Heart left ventricle (tissue), 13 donors: Measurements from ENCODE around the gene KDM2A.

Source experiments
- CTCF ChIP-seq, 12 donors: fragments of 200-600 bp; sonication (generic) in 4 of 12; IDR thresholded peaks; one replicate each; pipeline versions ENCODE4 v1.5.0 to v1.8.0; 2018 to 2022; ENCODE audit warnings: antibody characterized with exemption in 12 of 12, mild to moderate bottlenecking in 5 of 12
- POLR2A ChIP-seq, 2 donors: fragments of 450-650 bp; IDR thresholded peaks; one replicate each; pipeline ENCODE4 v1.6.1; 2017; ENCODE audit warnings: antibody characterized with exemption in 2 of 2, mild to moderate bottlenecking in 2 of 2, moderate library complexity in 2 of 2
- donor health status: ischemic (EF 13 %, LVEDD 7.1; RV severe dilation, severe dysfunction).
- donor health status: DM: no; HTN: yes; CAD: no.
- donor health status: DM: no; HTN: no; CAD: no.
- donor health status: ischemic (EF 25% LVEDD 6.9; RV normal size, moderate dysfunction).
- donor health status: ischemic (EF 25% LVEDD 5.7; RV mildly dilated, moderate dysfunction).
- donor health status: ischemic (EF 35%, LVEDD 5.7; RV mildly dilated, moderate dysfunction).
- donor health status: nonischemic (EF 11% LVEDD 7.7; RV severe dilation, severe dysfunction).
- donor health status: DM: yes; HTN: yes; CAD: no.
- donor health status: PGD.
- donor health status: ischemic (EF 29% LVEDD 5.4; RV normal size, mild dysfunction).
- donor health status: nonischemic (EF 23%, LVEDD 6.1; RV moderate dilation, normal function).

- TF ChIP-seq CTCF (IDR thresholded peaks at IDR 0.05) (no peak), POLR2A (IDR thresholded peaks at IDR 0.05) (no peak)
Observed at GRCh38 chr11:67300256-67300755, 181.2 kb downstream of the KDM2A start.
